HL-60 (cell line): Measurements from ENCODE around the gene KLHDC2.
"Not testable (repeated sequence)": the region's sequence is repeated elsewhere in the genome, so short reads cannot be mapped to it uniquely, and the experiment has no call there.

ENCODE experiments used
- DNase-seq, 2 experiments: peaks; one replicate each; pipeline ENCODE4 v3.0.0-alpha.2; 2010 to 2020; ENCODE audit warnings: low read depth in 1 of 2, low spot score in 1 of 2
- H3K27ac ChIP-seq: fragments of 250-450 bp; sonication (Bioruptor Pico); replicated peaks from 2 replicates; pipeline ENCODE4 v1.5.1; 2020; ENCODE audit warnings: mild to moderate bottlenecking, moderate library complexity
- H3K27me3 ChIP-seq: fragments of 250-450 bp; sonication (Bioruptor Pico); 2 replicates; pipeline ENCODE4 v1.5.1; 2021; ENCODE audit warnings: mild to moderate bottlenecking, moderate library complexity; ENCODE audit not compliant: insufficient read depth, poor library complexity, severe bottlenecking
- H3K4me3 ChIP-seq: replicated peaks from 2 replicates; pipeline ENCODE4 v1.5.1; 2011; ENCODE audit warnings: mild to moderate bottlenecking, control low read depth, low read length; ENCODE audit not compliant: insufficient read depth
- CTCF ChIP-seq: IDR thresholded peaks from one replicate; pipeline ENCODE4 v1.5.1; 2011; ENCODE audit warnings: low read length, control low read depth, inconsistent platforms; ENCODE audit not compliant: insufficient read depth
- GABPA ChIP-seq: IDR thresholded peaks from 2 replicates; pipeline ENCODE4 v1.6.1; 2012; ENCODE audit warnings: low read depth
- POLR2AphosphoS5 ChIP-seq: IDR thresholded peaks from 2 replicates; pipeline ENCODE4 v1.6.1; 2012; ENCODE audit warnings: low read depth
- REST ChIP-seq: IDR thresholded peaks from 2 replicates; pipeline ENCODE4 v1.6.1; 2012; ENCODE audit warnings: low read depth; ENCODE audit not compliant: insufficient replicate concordance
- SPI1 ChIP-seq: IDR thresholded peaks from 2 replicates; pipeline ENCODE4 v1.6.1; 2012; ENCODE audit warnings: low read depth, mild to moderate bottlenecking, borderline replicate concordance

The KLHDC2 gene

GRCh38 chr14:49792618-49793017, 24.7 kb downstream of the KLHDC2 start:
- Histone ChIP-seq H3K4me3 (no peak overlapping the region), H3K27ac (no peak overlapping the region), H3K27me3 (no peaks in the 10 kb centered on the region)
- no peak for TF ChIP-seq POLR2AphosphoS5
- TF ChIP-seq REST, result no peak
- no peak for TF ChIP-seq CTCF
- no peak for TF ChIP-seq SPI1
- no peak for TF ChIP-seq GABPA
- DNase-seq, result no peak

- no peak for DNase-seq
- TF ChIP-seq CTCF (no peak), SPI1 (no peak), POLR2AphosphoS5 (no peak), GABPA (no peak)
Measured at GRCh38 chr14:49796025-49796424, 28.1 kb downstream of the KLHDC2 start.

GRCh38 chr14:49808780-49809179, 40.8 kb downstream of the KLHDC2 start:
- no peak for DNase-seq
- Histone ChIP-seq H3K27me3 (no peaks in the 10 kb centered on the region), H3K27ac (no peak overlapping the region), H3K4me3 (no peak overlapping the region)
- TF ChIP-seq SPI1 (no peak), GABPA (no peak), POLR2AphosphoS5 (no peak), REST (no peak), CTCF (no peak)

More at GRCh38 chr14:49796025-49796424, 28.1 kb downstream of the KLHDC2 start:
- no peak overlapping the region for H3K27ac ChIP-seq
- no peaks in the 10 kb centered on the region for H3K27me3 ChIP-seq
- no peak overlapping the region for H3K4me3 ChIP-seq

- H3K4me3 ChIP-seq, DNase-seq, H3K27ac ChIP-seq, H3K27me3 ChIP-seq: not testable (repeated sequence)
Measured at GRCh38 chr14:49816118-49816517, 48.2 kb downstream of the KLHDC2 start.
